Measurements from ENCODE around the gene CHPF.

The CHPF gene

DNA sequence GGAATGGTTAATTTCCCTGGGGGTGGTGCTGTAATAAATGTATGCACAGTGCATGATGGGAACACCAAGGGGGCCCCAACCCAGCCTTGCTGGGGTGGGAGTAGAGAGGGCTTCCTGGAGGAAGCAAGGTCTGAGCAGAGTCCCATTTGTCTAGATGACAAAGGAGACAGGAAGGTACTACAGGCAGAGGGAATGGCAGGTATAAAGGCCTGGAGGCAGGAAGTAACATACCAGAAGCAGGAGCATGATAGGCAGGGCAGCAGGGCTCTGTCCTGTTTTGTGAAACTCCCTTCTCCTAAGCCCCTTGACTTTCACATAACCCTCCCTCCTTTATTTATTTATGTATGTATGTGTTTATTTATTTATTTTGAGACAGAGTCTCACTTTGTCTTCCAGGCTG lies 41.0 kb downstream of the CHPF start:
- ChIA-PET POLR2A (no interaction called here), CTCF (interaction anchor here (0.6 kb wide), 1 partner anchor 10 kb away, joined by 3 read pairs; no protein-coding TSS in a partner anchor)
- no peak for DNase-seq (ENCODE audit: extremely low spot score)
- TF ChIP-seq ELF4 (IDR thresholded peaks at IDR 0.05): no peak
- no peak for TF ChIP-seq SP1 (IDR thresholded peaks at IDR 0.05)
- TF ChIP-seq NFRKB (IDR thresholded peaks at IDR 0.05): no peak
- TF ChIP-seq FOXM1 (IDR thresholded peaks at IDR 0.05; ENCODE audit: borderline replicate concordance): no peak
- no peak for TF ChIP-seq LEF1 (IDR thresholded peaks at IDR 0.05; ENCODE audit: borderline replicate concordance)
- no peak for TF ChIP-seq SUZ12 (IDR thresholded peaks at IDR 0.05)
- TF ChIP-seq CTBP1 (IDR thresholded peaks at IDR 0.05; ENCODE audit: borderline replicate concordance): no peak
- no peak for TF ChIP-seq L3MBTL2 (conservative IDR thresholded peaks at IDR 0.05)
- TF ChIP-seq FOXA1 (IDR thresholded peaks at IDR 0.05): no peak
- TF ChIP-seq ARNT (IDR thresholded peaks at IDR 0.05): no peak
- TF ChIP-seq FOXK2 (IDR thresholded peaks at IDR 0.05): no peak
- TF ChIP-seq TARDBP (IDR thresholded peaks at IDR 0.05): no peak
- TF ChIP-seq HDGF (IDR thresholded peaks at IDR 0.05; ENCODE audit: borderline replicate concordance): no peak
- no peak for TF ChIP-seq BHLHE40 (IDR thresholded peaks at IDR 0.05; ENCODE audit: borderline replicate concordance)
- no peak for TF ChIP-seq ZNF384 (IDR thresholded peaks at IDR 0.05)

DNA sequence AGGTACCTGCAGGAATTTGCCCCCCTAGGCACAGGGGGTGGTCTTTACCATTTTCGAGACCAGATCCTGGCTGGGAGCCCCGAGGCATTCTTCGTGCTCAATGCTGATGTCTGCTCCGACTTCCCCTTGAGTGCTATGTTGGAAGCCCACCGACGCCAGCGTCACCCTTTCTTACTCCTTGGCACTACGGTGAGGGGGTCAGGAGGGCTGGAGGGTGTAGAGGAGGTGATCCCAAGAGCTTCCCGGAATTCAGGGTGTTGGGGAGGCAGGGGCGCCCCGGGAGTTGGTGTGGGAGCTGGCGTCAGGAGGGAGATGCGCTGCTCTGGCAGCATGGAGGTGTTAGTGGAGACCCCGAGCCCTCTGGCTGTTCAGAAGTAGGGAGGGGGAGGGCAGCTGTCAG lies 41.8 kb downstream of the CHPF start:
- CTCF ChIA-PET: no interaction called here
- TF ChIP-seq ZNF384 (IDR thresholded peaks at IDR 0.05): no peak
- TF ChIP-seq NFRKB (IDR thresholded peaks at IDR 0.05): no peak
- no peak for TF ChIP-seq FOXK2 (IDR thresholded peaks at IDR 0.05)
- TF ChIP-seq HDGF (IDR thresholded peaks at IDR 0.05; ENCODE audit: borderline replicate concordance): no peak
- TF ChIP-seq FOXA1 (IDR thresholded peaks at IDR 0.05): no peak
- no peak for TF ChIP-seq FOXM1 (IDR thresholded peaks at IDR 0.05; ENCODE audit: borderline replicate concordance)
- TF ChIP-seq SP1 (IDR thresholded peaks at IDR 0.05): no peak
- no peak for TF ChIP-seq ELF4 (IDR thresholded peaks at IDR 0.05)
- TF ChIP-seq SUZ12 (IDR thresholded peaks at IDR 0.05): no peak
- TF ChIP-seq CTBP1 (IDR thresholded peaks at IDR 0.05; ENCODE audit: borderline replicate concordance): no peak
- no peak for TF ChIP-seq BHLHE40 (IDR thresholded peaks at IDR 0.05; ENCODE audit: borderline replicate concordance)
- POLR2A ChIA-PET: interaction anchor here (0.7 kb wide), 1 partner anchor 12 kb away, joined by 3 read pairs; no protein-coding TSS in a partner anchor
- DNase-seq (ENCODE audit: extremely low spot score): no peak

DNA sequence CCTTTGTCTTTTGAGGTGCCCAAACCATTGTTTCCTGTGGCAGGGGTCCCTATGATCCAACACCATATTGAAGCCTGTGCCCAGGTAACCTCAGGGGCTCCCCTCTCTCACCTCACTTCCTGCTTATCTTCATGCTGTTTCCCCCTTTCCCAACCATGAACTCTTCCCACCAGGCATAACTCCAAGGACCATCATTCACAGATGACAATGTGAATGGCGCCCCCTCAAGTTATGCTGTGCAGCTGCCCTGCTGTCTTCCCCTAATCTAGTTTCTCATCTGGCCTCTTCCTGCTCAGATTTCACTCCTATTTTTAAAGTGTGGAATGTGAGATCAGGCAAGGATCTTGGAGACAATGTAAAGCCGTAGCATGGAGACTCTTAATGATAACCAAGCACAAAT lies 43.5 kb downstream of the CHPF start:
- TF ChIP-seq ZNF384 (IDR thresholded peaks at IDR 0.05): no peak
- no peak for TF ChIP-seq NFRKB (IDR thresholded peaks at IDR 0.05)
- TF ChIP-seq ARNT (IDR thresholded peaks at IDR 0.05): no peak
- no peak for TF ChIP-seq HDGF (IDR thresholded peaks at IDR 0.05; ENCODE audit: borderline replicate concordance)
- TF ChIP-seq, protein P1, sequence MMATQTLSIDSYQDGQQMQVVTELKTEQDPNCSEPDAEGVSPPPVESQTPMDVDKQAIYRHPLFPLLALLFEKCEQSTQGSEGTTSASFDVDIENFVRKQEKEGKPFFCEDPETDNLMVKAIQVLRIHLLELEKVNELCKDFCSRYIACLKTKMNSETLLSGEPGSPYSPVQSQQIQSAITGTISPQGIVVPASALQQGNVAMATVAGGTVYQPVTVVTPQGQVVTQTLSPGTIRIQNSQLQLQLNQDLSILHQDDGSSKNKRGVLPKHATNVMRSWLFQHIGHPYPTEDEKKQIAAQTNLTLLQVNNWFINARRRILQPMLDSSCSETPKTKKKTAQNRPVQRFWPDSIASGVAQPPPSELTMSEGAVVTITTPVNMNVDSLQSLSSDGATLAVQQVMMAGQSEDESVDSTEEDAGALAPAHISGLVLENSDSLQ (IDR thresholded peaks at IDR 0.05): peak; percentile 31; the same call in 1 of the 2 replicates
- POLR2A ChIA-PET: interaction anchor here (0.7 to 2.7 kb wide), 5 partner anchors 8 to 176 kb away, joined by 3 to 41 read pairs (median 4); no protein-coding TSS in a partner anchor
- CTCF ChIA-PET: interaction anchor here (1.1 to 4.5 kb wide), 4 partner anchors 9 to 30 kb away, joined by 3 to 31 read pairs (median 9); no protein-coding TSS in a partner anchor
- DNase-seq (ENCODE audit: extremely low spot score): no peak

DNA sequence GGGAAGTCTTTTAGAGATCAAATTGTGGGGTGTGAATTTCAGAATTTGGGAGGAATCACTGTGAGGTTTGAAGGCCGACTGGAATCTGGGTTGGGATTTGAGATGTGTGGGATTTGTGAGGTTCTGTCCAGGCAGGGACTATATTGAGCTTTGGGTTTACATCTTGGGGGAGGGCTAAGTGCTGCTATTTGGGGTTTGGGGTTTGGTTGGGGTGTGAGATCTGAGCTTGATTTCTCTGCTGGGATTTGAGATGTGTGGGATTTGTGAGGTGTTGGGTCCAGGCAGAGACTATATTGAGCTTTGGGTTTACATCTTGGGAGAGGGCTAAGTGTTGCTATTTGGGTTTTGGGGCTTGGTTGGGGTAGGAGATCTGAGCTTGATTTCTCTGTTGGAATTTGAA lies 44.1 kb downstream of the CHPF start:
- POLR2A ChIA-PET: interaction anchor here (0.8 to 2.7 kb wide), 3 partner anchors 9 to 21 kb away, joined by 4 to 41 read pairs (median 5); no protein-coding TSS in a partner anchor
- TF ChIP-seq FOXA1 (IDR thresholded peaks at IDR 0.05) (no peak), ELF4 (IDR thresholded peaks at IDR 0.05) (no peak), LEF1 (IDR thresholded peaks at IDR 0.05; ENCODE audit: borderline replicate concordance) (no peak), ZNF384 (IDR thresholded peaks at IDR 0.05) (no peak), HDGF (IDR thresholded peaks at IDR 0.05; ENCODE audit: borderline replicate concordance) (no peak), SUZ12 (IDR thresholded peaks at IDR 0.05) (no peak), NFRKB (IDR thresholded peaks at IDR 0.05) (no peak), TARDBP (IDR thresholded peaks at IDR 0.05) (no peak), SP1 (IDR thresholded peaks at IDR 0.05) (no peak), BHLHE40 (IDR thresholded peaks at IDR 0.05; ENCODE audit: borderline replicate concordance) (no peak), CTBP1 (IDR thresholded peaks at IDR 0.05; ENCODE audit: borderline replicate concordance) (no peak), FOXM1 (IDR thresholded peaks at IDR 0.05; ENCODE audit: borderline replicate concordance) (no peak), L3MBTL2 (conservative IDR thresholded peaks at IDR 0.05) (no peak), FOXK2 (IDR thresholded peaks at IDR 0.05) (no peak), ARNT (IDR thresholded peaks at IDR 0.05) (no peak)
- TF ChIP-seq, protein P1 (IDR thresholded peaks at IDR 0.05): no peak
- no peak for DNase-seq (ENCODE audit: extremely low spot score)
- CTCF ChIA-PET: interaction anchor here (0.7 to 4.5 kb wide), 6 partner anchors 10 to 30 kb away, joined by 3 to 31 read pairs (median 6); no protein-coding TSS in a partner anchor

DNA sequence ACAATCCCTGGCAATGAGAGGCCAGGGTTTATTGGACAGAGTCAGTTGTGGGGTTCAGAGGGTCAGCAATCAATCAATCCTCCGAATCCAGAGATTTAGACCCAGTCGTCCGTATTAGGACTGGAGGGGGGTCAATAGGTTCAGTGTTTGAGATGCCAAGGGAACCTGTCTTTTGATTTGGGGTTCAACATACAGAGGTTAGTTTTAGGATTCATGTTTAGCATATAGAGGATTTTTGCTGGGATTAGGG lies 44.6 kb downstream of the CHPF start:
- CTCF ChIA-PET: interaction anchor here (0.7 to 4.5 kb wide), 9 partner anchors 10 to 37 kb away, joined by 3 to 31 read pairs (median 4); no protein-coding TSS in a partner anchor
- TF ChIP-seq HDGF (IDR thresholded peaks at IDR 0.05; ENCODE audit: borderline replicate concordance): no peak
- TF ChIP-seq SP1 (IDR thresholded peaks at IDR 0.05): no peak
- TF ChIP-seq, protein P1 (IDR thresholded peaks at IDR 0.05): peak; percentile 62
- no peak for DNase-seq (ENCODE audit: extremely low spot score)
- POLR2A ChIA-PET: interaction anchor here (0.7 to 2.7 kb wide), 9 partner anchors 10 to 96 kb away, joined by 3 to 41 read pairs (median 4); no protein-coding TSS in a partner anchor

DNA sequence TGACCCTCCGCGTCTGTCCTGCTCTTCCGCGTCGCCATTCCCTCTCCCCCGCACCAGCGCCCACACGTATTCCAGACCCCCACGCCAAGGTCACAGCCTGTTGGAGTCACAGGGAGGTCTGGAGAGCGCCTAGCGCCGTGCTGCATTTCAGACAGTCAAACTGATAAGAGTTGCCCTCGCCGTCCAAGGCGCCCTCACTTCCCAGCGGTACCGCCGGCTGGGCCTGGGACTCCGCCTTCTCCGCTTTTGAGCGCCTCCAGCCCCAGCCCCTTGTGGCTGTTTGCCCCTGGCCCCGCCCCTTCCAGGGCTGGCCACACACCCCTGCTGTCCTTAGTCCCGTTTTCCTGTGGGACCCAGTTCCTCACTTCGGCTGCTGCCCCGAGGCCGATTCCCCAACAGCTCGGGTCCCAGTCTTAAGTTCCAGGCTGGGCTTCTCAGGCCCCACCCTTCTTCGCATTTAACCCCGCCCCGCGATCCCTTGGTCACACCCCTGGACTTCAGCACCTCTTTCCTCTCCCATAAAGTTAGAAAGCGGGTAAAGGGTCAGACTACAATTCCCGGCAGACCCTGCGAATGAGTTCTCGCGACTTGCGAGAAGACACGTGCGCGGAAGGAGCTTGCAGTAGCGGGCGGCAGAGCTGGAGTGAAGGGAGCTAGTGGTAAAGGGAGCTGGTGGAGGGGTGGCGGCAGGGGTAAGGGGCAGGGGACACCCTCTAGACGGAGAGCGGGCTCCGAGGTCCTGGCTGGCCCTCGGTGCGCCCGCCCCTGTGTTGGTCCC lies 45.1 kb downstream of the CHPF start, which contains the start of gene GMPPA:
TSS of gene GMPPA (plus strand) at position 612 of the 778 bp plus-strand sequence. CDS start 1,085 bp downstream, outside the sequence.
- CTCF ChIA-PET: interaction anchor here (0.7 to 4.5 kb wide), 7 partner anchors 11 to 37 kb away, joined by 3 to 31 read pairs (median 4); no protein-coding TSS in a partner anchor
- POLR2A ChIA-PET: interaction anchor here (0.7 to 2.7 kb wide), 11 partner anchors 10 to 96 kb away, joined by 3 to 41 read pairs (median 4); no protein-coding TSS in a partner anchor
- DNase-seq (ENCODE audit: extremely low spot score): peak; percentile 94
- TF ChIP-seq HDGF (IDR thresholded peaks at IDR 0.05; ENCODE audit: borderline replicate concordance) (no peak), SUZ12 (IDR thresholded peaks at IDR 0.05) (no peak), CTBP1 (IDR thresholded peaks at IDR 0.05; ENCODE audit: borderline replicate concordance) (no peak), FOXK2 (IDR thresholded peaks at IDR 0.05) (no peak), TARDBP (IDR thresholded peaks at IDR 0.05) (no peak), L3MBTL2 (conservative IDR thresholded peaks at IDR 0.05) (peak; percentile 56), SP1 (IDR thresholded peaks at IDR 0.05) (no peak), ZNF384 (IDR thresholded peaks at IDR 0.05) (no peak), LEF1 (IDR thresholded peaks at IDR 0.05; ENCODE audit: borderline replicate concordance) (no peak), NFRKB (IDR thresholded peaks at IDR 0.05) (no peak), ELF4 (IDR thresholded peaks at IDR 0.05) (peak; percentile 75)
- TF ChIP-seq, protein P1 (IDR thresholded peaks at IDR 0.05): no peak
